Subcutaneous abdominal adipose tissue (tissue), 5 donors: ENCODE data around the gene REEP3.
"Not testable (repeated sequence)": the region's sequence is repeated elsewhere in the genome, so short reads cannot be mapped to it uniquely, and the experiment has no call there.

Source experiments
- H3K27ac ChIP-seq: one replicate; pipeline ENCODE4 v1.7.0; 2013; ENCODE audit warnings: low read depth, mild to moderate bottlenecking, inconsistent platforms, low read length, moderate library complexity
- H3K27me3 ChIP-seq, 5 donors: one replicate each; pipeline ENCODE4 v1.7.0; 2013; ENCODE audit warnings: low read length in 5 of 5, inconsistent platforms in 1 of 5; ENCODE audit not compliant: control insufficient read depth in 5 of 5, insufficient read depth in 4 of 5
- H3K36me3 ChIP-seq, 5 donors: one replicate each; pipeline ENCODE4 v1.7.0; 2013; ENCODE audit warnings: low read length in 5 of 5; ENCODE audit not compliant: control insufficient read depth in 5 of 5, insufficient read depth in 5 of 5
- H3K4me1 ChIP-seq, 5 donors: one replicate each; pipeline ENCODE4 v1.7.0; 2013; ENCODE audit warnings: low read length in 5 of 5, mild to moderate bottlenecking in 3 of 5, moderate library complexity in 1 of 5; ENCODE audit not compliant: control insufficient read depth in 5 of 5, insufficient read depth in 5 of 5
- H3K4me3 ChIP-seq, 5 donors: one replicate each; pipeline ENCODE4 v1.7.0; 2013; ENCODE audit warnings: low read length in 5 of 5, low read depth in 1 of 5
- H3K9ac ChIP-seq, 5 donors: one replicate each; pipeline ENCODE4 v1.7.0; 2013; ENCODE audit warnings: low read length in 5 of 5, mild to moderate bottlenecking in 4 of 5, moderate library complexity in 3 of 5
- H3K9me3 ChIP-seq, 5 donors: one replicate each; pipeline ENCODE4 v1.7.0; 2013; ENCODE audit warnings: low read length in 5 of 5; ENCODE audit not compliant: control insufficient read depth in 5 of 5
- donor health status: healthy.
- donor health status: healthy.
- donor health status: healthy.
- donor health status: healthy.
- donor health status: healthy.

Gene REEP3

GRCh38 chr10:63642808-63643207, 121.6 kb downstream of the REEP3 start:
- Histone ChIP-seq H3K9me3 (no peaks in the 10 kb centered on the region), H3K36me3 (no peaks in the 10 kb centered on the region), H3K4me3 (no peak overlapping the region), H3K27ac (peak overlapping the region; percentile 87), H3K9ac (no peak overlapping the region), H3K27me3 (no peaks in the 10 kb centered on the region), H3K4me1 (peaks cover 0 to 27% (median 0%) of the 10 kb centered on the region in 5 donors)

GRCh38 chr10:63644418-63645142, 123.4 kb downstream of the REEP3 start:
- H3K27me3 ChIP-seq, result no peaks in the 10 kb centered on the region
- H3K36me3 ChIP-seq, result no peaks in the 10 kb centered on the region
- peak overlapping the region in 1 of 5 donors; percentile 41 for H3K9ac ChIP-seq
- no peak overlapping the region for H3K4me3 ChIP-seq
- H3K9me3 ChIP-seq, result no peaks in the 10 kb centered on the region
- peaks cover 0 to 27% (median 0%) of the 10 kb centered on the region in 5 donors for H3K4me1 ChIP-seq
- H3K27ac ChIP-seq, result peak overlapping the region; percentile 87

- H3K36me3 ChIP-seq, result no peaks in the 10 kb centered on the region
- peak overlapping the region; percentile 87 for H3K27ac ChIP-seq
- H3K9me3 ChIP-seq, result no peaks in the 10 kb centered on the region
- H3K9ac ChIP-seq, result peak overlapping the region in 1 of 5 donors; percentile 7
- peaks cover 0 to 27% (median 0%) of the 10 kb centered on the region in 5 donors for H3K4me1 ChIP-seq
- H3K4me3 ChIP-seq, result no peak overlapping the region
- no peaks in the 10 kb centered on the region for H3K27me3 ChIP-seq
Observed at GRCh38 chr10:63645195-63645594, 124.0 kb downstream of the REEP3 start.

- Histone ChIP-seq H3K27ac (no peak overlapping the region), H3K9ac (no peak overlapping the region), H3K4me1 (peaks cover 0 to 27% (median 0%) of the 10 kb centered on the region in 5 donors), H3K9me3 (no peaks in the 10 kb centered on the region), H3K4me3 (no peak overlapping the region), H3K36me3 (no peaks in the 10 kb centered on the region), H3K27me3 (no peaks in the 10 kb centered on the region)
Observed at GRCh38 chr10:63646491-63646890, 125.3 kb downstream of the REEP3 start.

GRCh38 chr10:63651864-63652263, 130.7 kb downstream of the REEP3 start:
- H3K9me3 ChIP-seq, result no peaks in the 10 kb centered on the region
- H3K27ac ChIP-seq, result no peak overlapping the region
- no peak overlapping the region for H3K9ac ChIP-seq
- no peaks in the 10 kb centered on the region for H3K4me1 ChIP-seq
- no peaks in the 10 kb centered on the region for H3K27me3 ChIP-seq
- H3K4me3 ChIP-seq, result no peak overlapping the region
- no peaks in the 10 kb centered on the region for H3K36me3 ChIP-seq

GRCh38 chr10:63653747-63654146, 132.5 kb downstream of the REEP3 start:
- H3K27me3 ChIP-seq, result no peaks in the 10 kb centered on the region
- no peak overlapping the region for H3K4me3 ChIP-seq
- H3K9ac ChIP-seq, result no peak overlapping the region
- H3K27ac ChIP-seq, result no peak overlapping the region
- H3K9me3 ChIP-seq, result no peaks in the 10 kb centered on the region
- H3K4me1 ChIP-seq, result peaks cover 0 to 6% (median 0%) of the 10 kb centered on the region in 5 donors
- no peaks in the 10 kb centered on the region for H3K36me3 ChIP-seq

- no peaks in the 10 kb centered on the region for H3K36me3 ChIP-seq
- peaks cover 0 to 6% (median 0%) of the 10 kb centered on the region in 5 donors for H3K4me1 ChIP-seq
- no peaks in the 10 kb centered on the region for H3K9me3 ChIP-seq
- no peak overlapping the region for H3K27ac ChIP-seq
- H3K9ac ChIP-seq, result no peak overlapping the region
- H3K27me3 ChIP-seq, result no peaks in the 10 kb centered on the region
- no peak overlapping the region for H3K4me3 ChIP-seq
Observed at GRCh38 chr10:63657761-63658160, 136.6 kb downstream of the REEP3 start.

- not testable (repeated sequence) for H3K27ac ChIP-seq
Observed at GRCh38 chr10:63660941-63661340, 139.7 kb downstream of the REEP3 start.

GRCh38 chr10:63661347-63661746, 140.1 kb downstream of the REEP3 start:
- Histone ChIP-seq H3K9ac (no peak overlapping the region), H3K36me3 (no peaks in the 10 kb centered on the region), H3K4me3 (no peak overlapping the region), H3K9me3 (no peaks in the 10 kb centered on the region), H3K4me1 (peaks cover 0 to 6% (median 3%) of the 10 kb centered on the region in 5 donors), H3K27me3 (no peaks in the 10 kb centered on the region), H3K27ac (no peak overlapping the region)

More at GRCh38 chr10:63660941-63661340, 139.7 kb downstream of the REEP3 start:
- not testable (repeated sequence) for H3K4me1 ChIP-seq, H3K27me3 ChIP-seq, H3K9me3 ChIP-seq, H3K9ac ChIP-seq, H3K4me3 ChIP-seq, H3K36me3 ChIP-seq

- no peak overlapping the region for H3K27ac ChIP-seq
- no peaks in the 10 kb centered on the region for H3K36me3 ChIP-seq
- no peak overlapping the region for H3K9ac ChIP-seq
- no peak overlapping the region for H3K4me3 ChIP-seq
- no peaks in the 10 kb centered on the region for H3K9me3 ChIP-seq
- H3K27me3 ChIP-seq, result no peaks in the 10 kb centered on the region
- peaks cover 2 to 24% (median 21%) of the 10 kb centered on the region in 5 donors for H3K4me1 ChIP-seq
Observed at GRCh38 chr10:63664341-63664885, 143.2 kb downstream of the REEP3 start.
